HCT116 (cell line): ENCODE data around the gene DHRS11. TPM values are rescaled to one million over a fixed set of nuclear protein-coding genes. Genes with fewer than 3 reads are reported as not detected.

Source experiments
- ATAC-seq: fragments of 200-7000 bp; cut with Tn5 transposase; 2 replicates; pipeline ENCODE4 v1.9.1; 2020; ENCODE audit warnings: mild to moderate bottlenecking, moderate library complexity
- BruUV-seq: library from RNA; stranded (reverse); fragments of 400-500 nt; replicated peaks from 2 replicates; lab custom pipeline; 2021; lab: Mats Ljungman, UMichigan
- CTCF ChIA-PET: fragments of 300-600 bp; sonication (Branson Sonifier 250); formaldehyde crosslinking; loops from one replicate; lab custom pipeline; 2021; ENCODE audit warnings: antibody characterized with exemption; lab: Charles Lee
- POLR2A ChIA-PET: fragments of 300-600, 350-600 bp; sonication (Branson Sonifier 250); formaldehyde crosslinking; loops from one replicate; lab custom pipeline; 2021; ENCODE audit warnings: antibody characterized with exemption; lab: Charles Lee
- RAD21 ChIA-PET, 2 experiments: fragments of 300-600 bp; sonication (Branson Sonifier 250); formaldehyde crosslinking; loops; one replicate each; lab custom pipeline; 2023; ENCODE audit warnings: low total read pairs in 2 of 2; ENCODE audit not compliant: uncharacterized antibody in 2 of 2, unreplicated experiment in 2 of 2, low non-redundant PET in 1 of 2; lab: Charles Lee
- DNase-seq: peaks from one replicate; pipeline ENCODE4 v3.0.0-alpha.2; 2010; ENCODE audit warnings: low read depth, low spot score
- H2AFZ ChIP-seq: fragments of 200-600 bp; shearing (Covaris generic), sonication (generic); 2 replicates; pipeline ENCODE4 v1.6.1; 2017; ENCODE audit warnings: low read depth, mixed run types, mixed read lengths, antibody characterized with exemption, low read length; ENCODE audit not compliant: poor library complexity, severe bottlenecking
- H3K27ac ChIP-seq: 2 replicates; pipeline ENCODE4 v1.5.1; 2012; ENCODE audit warnings: low read depth, low read length
- H3K27me3 ChIP-seq: fragments of 200-600 bp; sonication (generic); 2 replicates; pipeline ENCODE4 v1.6.1; 2016; ENCODE audit warnings: mixed run types, low read length, mixed read lengths; ENCODE audit not compliant: insufficient read depth
- H3K36me3 ChIP-seq, 2 experiments: fragments of 200-500 bp in 1 of 2; fragments of 200-600 bp in 1 of 2; sonication (Bioruptor generic) in 1 of 2; sonication (generic) in 1 of 2; 2 replicates each; pipeline versions ENCODE4 v1.5.1 to v1.6.1; 2014 to 2016; ENCODE audit warnings: low read length in 2 of 2, inconsistent platforms in 1 of 2, mixed read lengths in 1 of 2, mixed run types in 1 of 2; ENCODE audit not compliant: insufficient read depth in 2 of 2, control insufficient read depth in 1 of 2
- H3K4me1 ChIP-seq, 2 experiments: fragments of 200-600 bp in 1 of 2; sonication (generic) in 1 of 2; 2 replicates each; pipeline versions ENCODE4 v1.5.1 to v1.6.1; 2012 to 2017; ENCODE audit warnings: low read length in 2 of 2, inconsistent platforms in 1 of 2, mild to moderate bottlenecking in 1 of 2, mixed read lengths in 1 of 2, mixed run types in 1 of 2, moderate library complexity in 1 of 2; ENCODE audit not compliant: insufficient read depth in 2 of 2, control insufficient read depth in 1 of 2
- H3K4me2 ChIP-seq: fragments of 200-600 bp; sonication (generic); 2 replicates; pipeline ENCODE4 v1.6.1; 2017; ENCODE audit warnings: mixed run types, low read length, mixed read lengths
- H3K4me3 ChIP-seq, 2 experiments: fragments of 200-600 bp in 1 of 2; sonication (generic) in 1 of 2; replicated peaks in 1 of 2; 2 replicates each; pipeline ENCODE4 v1.5.1; 2011 to 2016; ENCODE audit warnings: low read length in 2 of 2, control low read depth in 1 of 2, low read depth in 1 of 2, mild to moderate bottlenecking in 1 of 2, mixed read lengths in 1 of 2, mixed run types in 1 of 2
- H3K79me2 ChIP-seq: fragments of 200-600 bp; sonication (generic); 2 replicates; pipeline ENCODE4 v1.6.1; 2017; ENCODE audit warnings: mild to moderate bottlenecking, mixed run types, low read length, moderate library complexity, mixed read lengths; ENCODE audit not compliant: insufficient read depth
- H3K9ac ChIP-seq: fragments of 200-600 bp; sonication (generic); 2 replicates; pipeline ENCODE4 v1.6.1; 2016; ENCODE audit warnings: low read length, mixed read lengths
- H3K9me2 ChIP-seq: fragments of 200-600 bp; sonication (generic), shearing (Covaris generic); 2 replicates; pipeline ENCODE4 v1.6.1; 2017; ENCODE audit warnings: mixed run types, mild to moderate bottlenecking, moderate library complexity; ENCODE audit not compliant: insufficient read depth
- H3K9me3 ChIP-seq, 2 experiments: fragments of 200-500 bp in 1 of 2; fragments of 200-600 bp in 1 of 2; sonication (Bioruptor generic) in 1 of 2; sonication (generic) in 1 of 2; 2 replicates each; pipeline ENCODE4 v1.6.1; 2014 to 2017; ENCODE audit warnings: low read length in 2 of 2, mixed read lengths in 2 of 2, inconsistent platforms in 1 of 2, low read depth in 1 of 2, mild to moderate bottlenecking in 1 of 2, mixed run types in 1 of 2, moderate library complexity in 1 of 2; ENCODE audit not compliant: control insufficient read depth in 1 of 2, insufficient read depth in 1 of 2
- H4K20me1 ChIP-seq: fragments of 200-600 bp; sonication (generic), shearing (Covaris generic); 2 replicates; pipeline ENCODE4 v1.6.1; 2017; ENCODE audit warnings: mixed run types, mild to moderate bottlenecking, moderate library complexity; ENCODE audit not compliant: insufficient read depth
- ATF3 ChIP-seq: IDR thresholded peaks from 2 replicates; pipeline ENCODE4 v1.6.1; 2012
- CBX3 ChIP-seq: IDR thresholded peaks from 2 replicates; pipeline ENCODE4 v1.6.1; 2012; ENCODE audit warnings: low read depth
- CEBPB ChIP-seq: IDR thresholded peaks from 2 replicates; pipeline ENCODE4 v1.6.1; 2012; ENCODE audit warnings: low read depth
- EGR1 ChIP-seq: IDR thresholded peaks from 2 replicates; pipeline ENCODE4 v1.6.1; 2012; ENCODE audit warnings: low read depth
- EZH2 ChIP-seq: fragments of 200-600 bp; sonication (generic); IDR thresholded peaks from 2 replicates; pipeline ENCODE4 v1.6.1; 2017; ENCODE audit warnings: antibody characterized with exemption, mixed run types
- EZH2phosphoT487 ChIP-seq: fragments of 200-600 bp; IDR thresholded peaks from 2 replicates; pipeline ENCODE4 v1.6.1; 2018; ENCODE audit warnings: antibody characterized with exemption, borderline replicate concordance
- FOSL1 ChIP-seq: IDR thresholded peaks from 2 replicates; pipeline ENCODE4 v1.6.1; 2012; ENCODE audit warnings: low read depth
- JUND ChIP-seq: IDR thresholded peaks from 2 replicates; pipeline ENCODE4 v1.6.1; 2012
- POLR2A ChIP-seq: IDR thresholded peaks from 2 replicates; pipeline ENCODE4 v1.7.0; 2011; ENCODE audit warnings: borderline replicate concordance; ENCODE audit not compliant: insufficient read depth, insufficient read length; ENCODE audit errors: extremely low read depth
- POLR2AphosphoS5 ChIP-seq: IDR thresholded peaks from 2 replicates; pipeline ENCODE4 v1.6.1; 2011; ENCODE audit warnings: mild to moderate bottlenecking, low read depth, low read length, moderate library complexity
- RAD21 ChIP-seq: IDR thresholded peaks from 2 replicates; pipeline ENCODE4 v1.6.1; 2012; ENCODE audit warnings: low read depth, mild to moderate bottlenecking
- SIN3A ChIP-seq: IDR thresholded peaks from 2 replicates; pipeline ENCODE4 v1.6.1; 2012; ENCODE audit warnings: low read depth
- SP1 ChIP-seq: IDR thresholded peaks from 2 replicates; pipeline ENCODE4 v1.6.1; 2012; ENCODE audit warnings: low read depth
- SRF ChIP-seq: IDR thresholded peaks from 2 replicates; pipeline ENCODE4 v1.6.1; 2012; ENCODE audit warnings: low read depth
- TCF7L2 ChIP-seq: IDR thresholded peaks from 2 replicates; pipeline ENCODE4 v1.7.0; 2011; ENCODE audit warnings: borderline replicate concordance, inconsistent platforms; ENCODE audit not compliant: insufficient read depth, insufficient read length; ENCODE audit errors: extremely low read depth
- ZFX ChIP-seq: fragments of 450-650 bp; IDR thresholded peaks from 2 replicates; pipeline ENCODE4 v1.6.1; 2017
- intact Hi-C: fragments of 100-400 bp; cut with micrococcal nuclease; formaldehyde crosslinking; loops from 2 replicates; pipeline ENCODE4 v1.10.0; 2022
- total RNA-seq: library from RNA; stranded (reverse); gene quantifications from one replicate; pipeline ENCODE4 v1.2.1, GENCODE V29; 2021; ENCODE audit not compliant: unreplicated experiment
- TF ChIP-seq, protein P1 (sequence below): IDR thresholded peaks from 2 replicates; pipeline ENCODE4 v1.6.1; 2012; ENCODE audit warnings: low read depth
- TF ChIP-seq, protein P2 (sequence below): IDR thresholded peaks from 2 replicates; pipeline ENCODE4 v1.6.1; 2011; ENCODE audit warnings: mild to moderate bottlenecking, low read length, moderate library complexity; ENCODE audit not compliant: insufficient replicate concordance; ENCODE audit errors: extremely low read depth
- TF ChIP-seq, protein P3 (sequence below): IDR thresholded peaks from 2 replicates; pipeline ENCODE4 v1.6.1; 2012
- TF ChIP-seq, protein P4 (sequence below), 3 experiments: fragments of 200-600 bp in 1 of 3; sonication (generic) in 1 of 3; IDR thresholded peaks in 2 of 3; conservative IDR thresholded peaks in 1 of 3; 2 replicates each; pipeline ENCODE4 v1.5.1; 2012 to 2017; ENCODE audit warnings: low read depth in 2 of 3, low read length in 2 of 3, antibody characterized with exemption in 1 of 3, borderline replicate concordance in 1 of 3, control low read depth in 1 of 3, mild to moderate bottlenecking in 1 of 3, mixed read lengths in 1 of 3, mixed run types in 1 of 3, moderate library complexity in 1 of 3; ENCODE audit not compliant: insufficient read depth in 1 of 3

DHRS11 gene
- total RNA-seq, 1 experiment from 2014 or later = 21.5 TPM

GRCh38 chr17:36623281-36623680 is 31.6 kb downstream of the DHRS11 start:
- Histone ChIP-seq H3K36me3 (no peaks in the 10 kb centered on the region), H4K20me1 (no peaks in the 10 kb centered on the region), H3K4me1 (no peaks in the 10 kb centered on the region), H3K9me3 (no peaks in the 10 kb centered on the region), H3K4me3 (no peak overlapping the region), H3K27ac (no peak overlapping the region), H3K27me3 (no peaks in the 10 kb centered on the region), H3K9me2 (no peaks in the 10 kb centered on the region), H3K9ac (no peak overlapping the region), H3K79me2 (no peaks in the 10 kb centered on the region), H3K4me2 (no peak overlapping the region), H2AFZ (no peak overlapping the region)
- POLR2A ChIA-PET = no interaction called here
- CTCF ChIA-PET = no interaction called here
- RAD21 ChIA-PET = interaction anchor here in 1 of 2 experiments (0.8 kb wide), 1 partner anchor 744 kb away, joined by 3 read pairs; no protein-coding TSS in a partner anchor
- intact Hi-C loops = no loop called here
- no peak for TF ChIP-seq POLR2A
- TF ChIP-seq TCF7L2 = no peak
- TF ChIP-seq, protein P1, sequence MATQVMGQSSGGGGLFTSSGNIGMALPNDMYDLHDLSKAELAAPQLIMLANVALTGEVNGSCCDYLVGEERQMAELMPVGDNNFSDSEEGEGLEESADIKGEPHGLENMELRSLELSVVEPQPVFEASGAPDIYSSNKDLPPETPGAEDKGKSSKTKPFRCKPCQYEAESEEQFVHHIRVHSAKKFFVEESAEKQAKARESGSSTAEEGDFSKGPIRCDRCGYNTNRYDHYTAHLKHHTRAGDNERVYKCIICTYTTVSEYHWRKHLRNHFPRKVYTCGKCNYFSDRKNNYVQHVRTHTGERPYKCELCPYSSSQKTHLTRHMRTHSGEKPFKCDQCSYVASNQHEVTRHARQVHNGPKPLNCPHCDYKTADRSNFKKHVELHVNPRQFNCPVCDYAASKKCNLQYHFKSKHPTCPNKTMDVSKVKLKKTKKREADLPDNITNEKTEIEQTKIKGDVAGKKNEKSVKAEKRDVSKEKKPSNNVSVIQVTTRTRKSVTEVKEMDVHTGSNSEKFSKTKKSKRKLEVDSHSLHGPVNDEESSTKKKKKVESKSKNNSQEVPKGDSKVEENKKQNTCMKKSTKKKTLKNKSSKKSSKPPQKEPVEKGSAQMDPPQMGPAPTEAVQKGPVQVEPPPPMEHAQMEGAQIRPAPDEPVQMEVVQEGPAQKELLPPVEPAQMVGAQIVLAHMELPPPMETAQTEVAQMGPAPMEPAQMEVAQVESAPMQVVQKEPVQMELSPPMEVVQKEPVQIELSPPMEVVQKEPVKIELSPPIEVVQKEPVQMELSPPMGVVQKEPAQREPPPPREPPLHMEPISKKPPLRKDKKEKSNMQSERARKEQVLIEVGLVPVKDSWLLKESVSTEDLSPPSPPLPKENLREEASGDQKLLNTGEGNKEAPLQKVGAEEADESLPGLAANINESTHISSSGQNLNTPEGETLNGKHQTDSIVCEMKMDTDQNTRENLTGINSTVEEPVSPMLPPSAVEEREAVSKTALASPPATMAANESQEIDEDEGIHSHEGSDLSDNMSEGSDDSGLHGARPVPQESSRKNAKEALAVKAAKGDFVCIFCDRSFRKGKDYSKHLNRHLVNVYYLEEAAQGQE = no peak
- TF ChIP-seq, protein P2, sequence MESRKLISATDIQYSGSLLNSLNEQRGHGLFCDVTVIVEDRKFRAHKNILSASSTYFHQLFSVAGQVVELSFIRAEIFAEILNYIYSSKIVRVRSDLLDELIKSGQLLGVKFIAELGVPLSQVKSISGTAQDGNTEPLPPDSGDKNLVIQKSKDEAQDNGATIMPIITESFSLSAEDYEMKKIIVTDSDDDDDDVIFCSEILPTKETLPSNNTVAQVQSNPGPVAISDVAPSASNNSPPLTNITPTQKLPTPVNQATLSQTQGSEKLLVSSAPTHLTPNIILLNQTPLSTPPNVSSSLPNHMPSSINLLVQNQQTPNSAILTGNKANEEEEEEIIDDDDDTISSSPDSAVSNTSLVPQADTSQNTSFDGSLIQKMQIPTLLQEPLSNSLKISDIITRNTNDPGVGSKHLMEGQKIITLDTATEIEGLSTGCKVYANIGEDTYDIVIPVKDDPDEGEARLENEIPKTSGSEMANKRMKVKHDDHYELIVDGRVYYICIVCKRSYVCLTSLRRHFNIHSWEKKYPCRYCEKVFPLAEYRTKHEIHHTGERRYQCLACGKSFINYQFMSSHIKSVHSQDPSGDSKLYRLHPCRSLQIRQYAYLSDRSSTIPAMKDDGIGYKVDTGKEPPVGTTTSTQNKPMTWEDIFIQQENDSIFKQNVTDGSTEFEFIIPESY = no peak
- TF ChIP-seq SIN3A = no peak
- TF ChIP-seq SRF = no peak
- TF ChIP-seq ZFX = no peak
- no peak for TF ChIP-seq EZH2
- TF ChIP-seq CEBPB = no peak
- TF ChIP-seq RAD21 = no peak
- no peak for TF ChIP-seq FOSL1
- TF ChIP-seq JUND = no peak
- TF ChIP-seq POLR2AphosphoS5 = no peak
- TF ChIP-seq, protein P3, sequence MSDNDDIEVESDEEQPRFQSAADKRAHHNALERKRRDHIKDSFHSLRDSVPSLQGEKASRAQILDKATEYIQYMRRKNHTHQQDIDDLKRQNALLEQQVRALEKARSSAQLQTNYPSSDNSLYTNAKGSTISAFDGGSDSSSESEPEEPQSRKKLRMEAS = no peak
- TF ChIP-seq, protein P4, sequence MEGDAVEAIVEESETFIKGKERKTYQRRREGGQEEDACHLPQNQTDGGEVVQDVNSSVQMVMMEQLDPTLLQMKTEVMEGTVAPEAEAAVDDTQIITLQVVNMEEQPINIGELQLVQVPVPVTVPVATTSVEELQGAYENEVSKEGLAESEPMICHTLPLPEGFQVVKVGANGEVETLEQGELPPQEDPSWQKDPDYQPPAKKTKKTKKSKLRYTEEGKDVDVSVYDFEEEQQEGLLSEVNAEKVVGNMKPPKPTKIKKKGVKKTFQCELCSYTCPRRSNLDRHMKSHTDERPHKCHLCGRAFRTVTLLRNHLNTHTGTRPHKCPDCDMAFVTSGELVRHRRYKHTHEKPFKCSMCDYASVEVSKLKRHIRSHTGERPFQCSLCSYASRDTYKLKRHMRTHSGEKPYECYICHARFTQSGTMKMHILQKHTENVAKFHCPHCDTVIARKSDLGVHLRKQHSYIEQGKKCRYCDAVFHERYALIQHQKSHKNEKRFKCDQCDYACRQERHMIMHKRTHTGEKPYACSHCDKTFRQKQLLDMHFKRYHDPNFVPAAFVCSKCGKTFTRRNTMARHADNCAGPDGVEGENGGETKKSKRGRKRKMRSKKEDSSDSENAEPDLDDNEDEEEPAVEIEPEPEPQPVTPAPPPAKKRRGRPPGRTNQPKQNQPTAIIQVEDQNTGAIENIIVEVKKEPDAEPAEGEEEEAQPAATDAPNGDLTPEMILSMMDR (IDR thresholded peaks at IDR 0.05 in 2 of 3, conservative IDR thresholded peaks at IDR 0.05 in 1 of 3; ENCODE audit: borderline replicate concordance in 1 of 3, insufficient read depth in 1 of 3, low read depth in 2 of 3, low read length in 2 of 3) = no peak
- no peak for TF ChIP-seq CBX3
- TF ChIP-seq ATF3 = no peak
- TF ChIP-seq EZH2phosphoT487 = no peak
- TF ChIP-seq EGR1 = no peak
- TF ChIP-seq SP1 = no peak
- no TSS peak for BruUV-seq
- ATAC-seq (no peak), DNase-seq (no peak)
